Neural crest cell (in vitro differentiated cells): ENCODE measurements around the gene KCNC3. TPM values are rescaled to one million over a fixed set of nuclear protein-coding genes. Genes with fewer than 3 reads are reported as not detected.
"Not testable (repeated sequence)": the region's sequence is repeated elsewhere in the genome, so short reads cannot be mapped to it uniquely, and the experiment has no call there.

ENCODE experiments used
- DNase-seq: peaks from one replicate; pipeline ENCODE4 v3.0.0; 2021; ENCODE audit warnings: low read depth, mixed read lengths, low spot score
- H3K27ac Mint-ChIP-seq: one replicate; pipeline ENCODE4 v1.8.0; 2021; ENCODE audit warnings: mild to moderate bottlenecking, mixed read lengths; ENCODE audit not compliant: unreplicated experiment
- H3K27me3 Mint-ChIP-seq: 2 replicates; pipeline ENCODE4 v1.8.0; 2021; ENCODE audit warnings: low read depth, mild to moderate bottlenecking, mixed read lengths
- H3K36me3 Mint-ChIP-seq: 2 replicates; pipeline ENCODE4 v1.8.0; 2021; ENCODE audit warnings: low read depth, mild to moderate bottlenecking, mixed read lengths
- H3K4me1 Mint-ChIP-seq: 2 replicates; pipeline ENCODE4 v1.8.0; 2021; ENCODE audit warnings: mixed read lengths
- H3K4me3 Mint-ChIP-seq: one replicate; pipeline ENCODE4 v1.8.0; 2021; ENCODE audit warnings: mild to moderate bottlenecking, mixed read lengths
- H3K9me3 Mint-ChIP-seq: 2 replicates; pipeline ENCODE4 v1.8.0; 2021; ENCODE audit warnings: mixed read lengths
- CTCF ChIP-seq: fragments of 200-600 bp; sonication (generic); conservative IDR thresholded peaks from 2 replicates; pipeline ENCODE4 v1.5.0; 2021; ENCODE audit warnings: antibody characterized with exemption, mild to moderate bottlenecking
- total RNA-seq: library from RNA; stranded (reverse); gene quantifications from 2 replicates; pipeline ENCODE4 v1.2.1, GENCODE V29; 2021

The KCNC3 gene
- total RNA-seq, 1 donor from 2014 or later, result 4.2 TPM

GRCh38 chr19:50344661-50345318, 15.6 kb upstream of the KCNC3 start:
- Mint-ChIP-seq H3K27me3 (no peaks in the 10 kb centered on the region), H3K4me3 (no peak overlapping the region), H3K27ac (no peak overlapping the region), H3K36me3 (peaks cover 12% of the 10 kb centered on the region), H3K4me1 (no peaks in the 10 kb centered on the region), H3K9me3 (peaks cover 2% of the 10 kb centered on the region)
- TF ChIP-seq CTCF, result no peak
- DNase-seq, result no peak

GRCh38 chr19:50341091-50341564, 12.0 kb upstream of the KCNC3 start:
- Mint-ChIP-seq H3K36me3 (peaks cover 11% of the 10 kb centered on the region), H3K4me3 (no peak overlapping the region), H3K27ac (no peak overlapping the region), H3K27me3 (no peaks in the 10 kb centered on the region), H3K4me1 (no peaks in the 10 kb centered on the region), H3K9me3 (peaks cover 5% of the 10 kb centered on the region)
- DNase-seq, result no peak
- TF ChIP-seq CTCF, result no peak

- no peak overlapping the region for H3K27ac Mint-ChIP-seq
- peaks cover 4% of the 10 kb centered on the region for H3K27me3 Mint-ChIP-seq
- H3K4me3 Mint-ChIP-seq, result no peak overlapping the region
- peaks cover 15% of the 10 kb centered on the region for H3K36me3 Mint-ChIP-seq
- peaks cover 10% of the 10 kb centered on the region for H3K9me3 Mint-ChIP-seq
- no peak for DNase-seq
- H3K4me1 Mint-ChIP-seq, result peaks cover 6% of the 10 kb centered on the region
- TF ChIP-seq CTCF, result no peak
Measured at GRCh38 chr19:50340331-50340730, 11.2 kb upstream of the KCNC3 start.

GRCh38 chr19:50337031-50337430, 7.9 kb upstream of the KCNC3 start:
- H3K27me3 Mint-ChIP-seq, result peaks cover 24% of the 10 kb centered on the region
- H3K4me1 Mint-ChIP-seq, result peaks cover 24% of the 10 kb centered on the region
- H3K4me3 Mint-ChIP-seq, H3K36me3 Mint-ChIP-seq, DNase-seq, H3K27ac Mint-ChIP-seq: not testable (repeated sequence)
- peaks cover 11% of the 10 kb centered on the region for H3K9me3 Mint-ChIP-seq

- no peak overlapping the region for H3K27ac Mint-ChIP-seq
- H3K4me3 Mint-ChIP-seq, result peak overlapping the region; percentile 80
- TF ChIP-seq CTCF, result no peak
- no peak for DNase-seq
- peaks cover 6% of the 10 kb centered on the region for H3K36me3 Mint-ChIP-seq
- H3K9me3 Mint-ChIP-seq, result peaks cover 11% of the 10 kb centered on the region
- H3K27me3 Mint-ChIP-seq, result peaks cover 41% of the 10 kb centered on the region
- peaks cover 38% of the 10 kb centered on the region for H3K4me1 Mint-ChIP-seq
Measured at GRCh38 chr19:50334741-50335421, 5.7 kb upstream of the KCNC3 start.
